HG03439 (cell line): ENCODE measurements around the gene CEBPA.

Source experiments
- ATAC-seq: cut with Tn5 transposase; IDR thresholded peaks from one replicate; pipeline ENCODE4 v1.9.1; 2021; ENCODE audit warnings: mild to moderate bottlenecking, moderate library complexity; ENCODE audit not compliant: unreplicated experiment

The CEBPA gene

GRCh38 chr19:33289261-33289660, 13.1 kb downstream of the CEBPA start:
- no peak for ATAC-seq

GRCh38 chr19:33288666-33289065, 13.7 kb downstream of the CEBPA start:
- no peak for ATAC-seq

- no peak for ATAC-seq
Measured at GRCh38 chr19:33287927-33288326, 14.4 kb downstream of the CEBPA start.

- no peak for ATAC-seq
Measured at GRCh38 chr19:33287438-33287837, 14.9 kb downstream of the CEBPA start.

GRCh38 chr19:33286899-33287298, 15.4 kb downstream of the CEBPA start:
- no peak for ATAC-seq

- ATAC-seq, result no peak
Measured at GRCh38 chr19:33285441-33285927, 16.9 kb downstream of the CEBPA start.

GRCh38 chr19:33284756-33285155, 17.6 kb downstream of the CEBPA start:
- no peak for ATAC-seq

GRCh38 chr19:33284146-33284643, 18.1 kb downstream of the CEBPA start:
- ATAC-seq, result no peak

GRCh38 chr19:33283589-33283988, 18.7 kb downstream of the CEBPA start:
- no peak for ATAC-seq

- no peak for ATAC-seq
Measured at GRCh38 chr19:33282036-33282671, 20.2 kb downstream of the CEBPA start.

GRCh38 chr19:33281296-33281926, 20.9 kb downstream of the CEBPA start:
- ATAC-seq, result no peak

GRCh38 chr19:33280351-33280921, 21.9 kb downstream of the CEBPA start:
- peak; percentile 71 for ATAC-seq

- ATAC-seq, result no peak
Measured at GRCh38 chr19:33279430-33280350, 22.6 kb downstream of the CEBPA start.

GRCh38 chr19:33278403-33279269, 23.7 kb downstream of the CEBPA start:
- ATAC-seq, result no peak

GRCh38 chr19:33278023-33278402, 24.3 kb downstream of the CEBPA start:
- ATAC-seq, result no peak

GRCh38 chr19:33277434-33277833, 24.9 kb downstream of the CEBPA start:
- no peak for ATAC-seq

GRCh38 chr19:33275933-33276619, 26.3 kb downstream of the CEBPA start:
- no peak for ATAC-seq

GRCh38 chr19:33275559-33275932, 26.8 kb downstream of the CEBPA start:
- no peak for ATAC-seq

- no peak for ATAC-seq
Measured at GRCh38 chr19:33274663-33275558, 27.4 kb downstream of the CEBPA start.
